GM19328 (cell line): ENCODE data around the gene POLDIP2.

ENCODE experiments used
- ATAC-seq: cut with Tn5 transposase; IDR thresholded peaks from one replicate; pipeline ENCODE4 v1.9.1; 2021; ENCODE audit warnings: mild to moderate bottlenecking, moderate library complexity; ENCODE audit not compliant: unreplicated experiment

The POLDIP2 gene

DNA sequence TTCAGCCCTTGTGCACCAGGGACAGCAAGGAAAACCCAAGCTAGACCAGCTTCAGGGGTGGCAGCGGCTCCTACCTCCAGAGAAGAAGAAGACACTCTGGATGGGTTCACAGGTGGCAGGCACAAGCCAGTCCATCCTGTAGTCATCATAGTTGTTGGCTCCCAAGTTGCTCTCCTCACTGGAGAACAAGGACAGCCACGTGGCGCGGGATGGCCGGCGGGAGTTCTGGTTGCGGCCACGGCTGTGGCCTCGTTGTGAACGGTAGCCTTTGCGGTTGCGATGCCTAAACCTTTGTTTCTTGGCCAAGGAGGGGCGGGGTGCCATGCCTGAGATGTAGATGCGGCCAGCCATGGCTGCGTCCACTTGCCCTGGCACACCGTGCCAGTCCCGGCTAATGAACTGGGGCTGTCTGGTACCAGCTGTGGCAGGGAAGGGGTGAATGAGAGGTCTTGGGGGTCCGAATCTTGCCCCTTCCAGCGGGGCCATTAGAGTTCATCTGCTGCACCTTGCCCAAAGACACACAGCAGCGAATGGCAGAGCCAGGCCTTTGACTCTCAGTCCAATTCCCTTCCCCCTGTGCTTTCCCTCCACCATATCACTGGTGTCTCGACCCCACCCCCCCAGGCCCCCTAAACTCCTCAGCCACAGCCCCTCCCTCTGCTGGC is 10.4 kb upstream of the POLDIP2 start:
- no peak for ATAC-seq

- no peak for ATAC-seq
These were observed 9.3 kb upstream of the POLDIP2 start for GRCh38 chr17:28366605-28367004.

DNA sequence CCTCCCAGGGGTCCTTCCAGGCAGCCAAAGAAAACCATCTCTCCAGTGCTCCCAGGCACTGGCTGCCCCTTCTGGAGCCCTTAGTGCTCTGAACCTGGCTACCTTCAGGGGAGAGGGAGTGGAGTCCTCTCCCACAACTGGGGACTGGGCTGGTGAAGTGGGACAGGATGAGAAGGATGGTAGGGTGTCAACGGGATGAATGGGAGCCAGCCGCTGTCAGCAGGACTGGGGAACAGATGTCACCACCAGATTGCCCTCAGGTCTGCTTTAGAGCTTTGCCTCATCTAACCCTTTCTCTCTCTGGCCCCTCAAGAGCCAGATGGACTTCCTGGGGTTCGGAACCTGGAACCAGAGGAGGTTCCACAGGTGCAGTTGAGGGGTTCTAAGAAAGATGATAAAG is 8.2 kb upstream of the POLDIP2 start:
- no peak for ATAC-seq

DNA sequence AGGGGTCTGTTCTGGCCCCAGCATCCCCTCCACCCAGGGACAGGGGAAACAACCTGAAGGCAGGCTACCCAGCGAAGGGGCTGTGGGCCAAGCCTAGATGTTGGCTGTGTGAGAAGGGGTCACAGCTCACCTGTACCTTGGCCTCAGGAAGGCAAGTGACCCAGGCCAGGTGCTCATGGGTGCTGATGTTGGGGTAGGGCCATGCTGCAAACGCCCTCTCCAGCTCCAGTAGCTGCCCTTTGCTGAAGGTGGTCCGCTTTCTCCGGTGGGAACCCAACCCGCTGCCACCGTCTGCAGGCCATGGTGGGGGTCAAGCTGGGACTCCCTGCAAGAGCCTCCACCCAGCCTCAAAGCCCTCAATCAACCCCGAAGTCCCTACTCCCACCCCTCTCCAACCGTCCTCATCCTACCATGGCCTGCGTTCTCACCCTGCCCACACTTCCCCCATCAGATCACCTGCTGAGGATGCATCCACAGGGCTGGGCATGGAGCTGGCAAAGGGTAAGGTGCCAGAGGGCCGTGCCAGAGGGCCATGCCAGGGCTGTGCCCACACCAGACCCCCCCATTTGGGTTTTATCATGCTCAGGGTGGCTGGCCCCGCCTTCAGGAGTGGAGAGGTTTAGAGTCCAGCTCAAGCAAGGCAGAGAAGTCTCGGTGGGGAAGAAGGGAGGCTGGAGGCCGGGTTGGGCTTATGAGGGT is 7.5 kb upstream of the POLDIP2 start, which contains the start of gene SEBOX:
TSS of gene SEBOX (minus strand) at position 535 of the 699 bp plus-strand sequence. CDS start at position 487, 48 bp downstream.
- no peak for ATAC-seq

DNA sequence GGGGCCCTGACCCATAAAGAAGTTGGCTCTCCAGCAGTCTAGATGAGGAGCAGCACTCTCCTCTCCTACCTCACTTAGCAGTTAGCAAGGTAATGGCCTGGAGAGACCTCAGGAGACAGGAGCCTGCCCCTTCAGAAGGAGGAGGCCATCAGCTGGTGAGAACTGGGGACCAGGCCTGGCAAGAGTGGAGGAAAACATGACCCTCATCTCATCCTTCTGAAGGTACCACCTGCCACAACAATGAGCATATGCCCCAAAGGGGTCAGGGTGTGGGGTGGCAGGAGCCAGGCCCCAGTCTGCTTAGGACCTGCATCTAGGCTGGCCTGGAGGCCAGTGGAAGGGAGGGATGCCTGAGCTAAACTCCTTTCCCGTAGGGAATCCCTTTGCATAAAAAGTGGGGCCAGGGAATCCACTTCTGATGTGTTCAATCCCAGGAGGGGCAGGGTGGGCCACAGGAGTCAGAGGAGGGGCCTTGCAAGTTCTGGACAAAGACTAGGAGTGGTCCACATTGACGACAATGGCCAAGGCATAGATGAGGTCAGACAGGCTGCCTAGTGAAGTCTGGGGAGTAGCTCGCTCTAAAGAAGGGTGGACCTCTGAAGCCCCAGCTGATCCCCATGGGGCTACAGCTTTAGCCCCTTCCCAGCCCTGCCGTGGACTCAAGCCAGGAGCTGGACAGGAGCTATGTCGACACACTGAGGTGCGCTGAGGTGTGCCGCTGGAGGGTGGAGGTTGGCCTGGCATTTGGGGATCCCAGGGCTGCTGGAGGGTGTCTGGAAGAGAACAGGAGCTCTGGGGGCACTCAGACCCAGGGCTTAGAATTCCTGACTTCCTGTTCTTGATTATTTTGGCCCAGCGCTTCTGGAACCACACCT is 6.7 kb upstream of the POLDIP2 start:
- ATAC-seq: no peak

GRCh38 chr17:28363186-28363585 is 5.9 kb upstream of the POLDIP2 start:
- ATAC-seq: no peak

DNA sequence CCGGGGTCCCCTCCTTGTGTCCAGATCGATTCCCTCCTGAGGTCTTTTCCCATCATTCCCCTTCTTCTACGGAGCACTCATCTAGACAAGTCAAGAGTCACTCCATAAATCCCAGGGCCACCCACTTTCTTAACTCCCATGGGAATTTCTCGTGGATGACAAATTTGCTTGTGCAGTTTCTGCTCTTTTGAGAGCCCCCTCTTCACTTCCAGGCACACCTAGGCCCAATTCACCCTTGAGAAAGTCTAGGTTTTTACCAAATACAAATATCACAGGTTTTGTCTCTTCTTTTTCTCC is 522 bp upstream of the POLDIP2 start:
- no peak for ATAC-seq

DNA sequence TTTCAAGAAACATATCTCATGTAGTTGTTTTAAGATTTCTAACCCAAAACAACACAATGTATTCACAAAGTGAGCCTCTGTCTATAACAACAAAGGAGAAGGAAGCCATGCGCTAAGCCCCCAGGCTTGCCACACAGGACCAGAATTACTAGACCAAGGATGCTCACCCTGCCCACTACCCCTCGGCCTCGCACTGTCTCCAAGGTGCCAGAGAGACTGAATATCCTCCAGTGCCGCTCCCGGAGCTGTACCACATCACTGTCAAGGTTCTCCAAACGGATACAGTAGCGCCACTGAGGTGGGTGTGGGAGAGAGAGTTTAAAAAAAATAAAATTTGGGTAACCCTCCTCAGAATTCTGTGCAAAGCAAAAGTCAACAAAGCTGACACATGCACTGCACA is 7.1 kb downstream of the POLDIP2 start:
- ATAC-seq: no peak

GRCh38 chr17:28348979-28349378 is 8.3 kb downstream of the POLDIP2 start:
- no peak for ATAC-seq

DNA sequence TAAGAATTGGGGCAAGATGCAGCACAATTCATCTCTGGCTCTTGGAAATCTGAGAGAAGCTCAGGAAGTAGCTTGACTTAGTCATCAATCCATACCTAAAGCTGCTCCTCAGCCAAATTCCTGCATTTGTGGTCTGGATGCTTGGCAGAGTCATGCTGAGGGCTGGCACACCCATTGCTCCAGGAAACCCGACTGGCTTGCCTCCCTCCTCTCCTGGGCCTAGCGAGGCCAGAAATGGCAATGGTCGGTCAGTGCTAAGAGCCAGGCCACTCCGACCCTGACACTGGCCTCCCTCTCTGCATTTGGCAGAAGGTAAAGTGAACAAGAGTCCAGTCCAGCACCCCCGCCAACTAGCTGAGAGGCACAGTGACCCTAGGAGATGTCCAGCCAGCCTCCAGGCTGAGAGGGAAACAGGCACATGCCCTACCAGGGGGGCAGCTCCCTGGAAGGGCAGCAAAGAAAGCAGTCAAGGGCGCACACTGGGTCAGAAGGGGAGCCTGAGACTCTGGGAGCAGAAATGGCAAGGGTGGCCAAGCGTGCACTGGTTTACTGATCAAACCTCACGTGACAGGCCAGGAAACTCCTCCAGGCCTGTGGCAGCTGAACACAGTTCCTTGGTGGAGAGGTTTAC is 10.0 kb downstream of the POLDIP2 start:
- ATAC-seq: no peak

DNA sequence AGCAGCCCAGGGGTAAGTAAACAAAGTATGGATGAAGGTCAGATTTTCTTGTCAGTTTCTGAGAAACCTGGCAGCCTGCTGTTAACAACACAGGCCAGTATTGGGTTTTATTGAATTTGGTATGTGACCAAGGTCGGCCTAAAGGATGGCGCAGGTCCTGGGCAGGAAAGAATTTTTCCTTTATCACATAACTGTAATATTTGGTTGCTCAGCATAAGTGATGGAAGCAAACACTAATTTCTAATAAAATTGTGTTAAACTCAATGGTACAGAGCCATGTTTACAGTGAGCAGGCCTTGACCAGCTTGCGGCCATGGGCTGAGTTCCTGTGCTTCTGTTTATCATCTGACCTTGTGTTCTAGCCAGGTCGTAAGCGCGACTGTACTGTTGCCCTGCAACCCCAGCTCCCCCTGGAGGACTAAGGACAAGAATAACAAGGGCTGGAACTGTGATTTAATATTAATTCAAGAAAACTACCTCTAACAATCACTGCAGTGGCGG is 10.5 kb downstream of the POLDIP2 start:
- ATAC-seq: no peak

DNA sequence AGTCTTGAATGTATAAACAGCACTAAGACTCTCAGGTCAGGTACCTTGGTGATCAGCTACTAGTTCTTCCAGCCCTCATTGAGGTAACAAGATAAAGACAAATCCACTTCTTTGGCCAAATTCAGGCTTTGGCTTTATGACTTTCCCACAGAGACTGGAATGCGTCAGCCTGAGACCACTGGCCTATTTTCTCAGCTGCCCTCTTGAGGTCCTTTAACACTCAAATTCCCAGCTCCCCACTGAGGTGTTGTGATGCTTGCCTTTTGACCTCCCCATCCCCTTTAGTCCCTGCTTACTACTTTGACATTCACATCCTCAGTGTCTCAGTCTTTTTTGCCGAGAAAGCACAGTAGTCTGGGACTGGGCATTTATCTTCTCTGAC is 11.1 kb downstream of the POLDIP2 start:
- no peak for ATAC-seq

DNA sequence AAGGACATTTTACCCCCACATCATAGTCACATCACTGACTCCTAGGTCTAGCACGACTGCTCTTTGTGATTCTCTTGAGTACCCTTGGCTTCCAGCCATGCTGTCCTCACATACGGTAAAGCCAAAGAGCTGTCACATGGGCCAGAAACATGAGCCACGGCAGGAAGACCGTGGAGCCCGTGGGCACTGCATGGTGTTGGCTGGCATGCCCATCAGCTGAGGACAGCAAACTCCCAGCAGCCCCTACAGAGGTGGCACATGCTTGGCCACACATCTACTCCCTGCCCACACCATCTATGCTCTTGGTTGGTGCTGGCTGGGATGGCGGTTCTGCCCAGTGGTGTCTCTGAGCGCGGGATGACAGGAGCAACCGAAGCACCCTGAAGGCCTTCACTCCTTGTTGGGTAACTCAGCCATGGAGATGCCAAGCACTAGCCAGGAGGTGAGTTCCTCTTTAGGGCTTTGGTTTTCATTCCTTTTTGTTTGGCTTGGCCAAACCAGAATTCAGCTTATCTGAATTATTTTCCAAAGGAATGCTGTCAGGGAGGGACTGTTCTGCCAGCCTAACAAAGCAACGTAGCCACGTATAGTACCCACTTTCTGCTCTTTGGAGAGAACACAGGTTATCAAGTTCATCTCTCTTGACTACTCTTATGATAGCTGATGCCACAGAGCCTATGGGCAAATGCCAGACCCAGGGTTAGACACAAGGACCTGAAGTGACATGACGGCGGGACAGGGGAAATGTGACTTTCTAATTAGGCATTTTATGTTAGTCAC is 11.7 kb downstream of the POLDIP2 start:
- ATAC-seq: no peak

DNA sequence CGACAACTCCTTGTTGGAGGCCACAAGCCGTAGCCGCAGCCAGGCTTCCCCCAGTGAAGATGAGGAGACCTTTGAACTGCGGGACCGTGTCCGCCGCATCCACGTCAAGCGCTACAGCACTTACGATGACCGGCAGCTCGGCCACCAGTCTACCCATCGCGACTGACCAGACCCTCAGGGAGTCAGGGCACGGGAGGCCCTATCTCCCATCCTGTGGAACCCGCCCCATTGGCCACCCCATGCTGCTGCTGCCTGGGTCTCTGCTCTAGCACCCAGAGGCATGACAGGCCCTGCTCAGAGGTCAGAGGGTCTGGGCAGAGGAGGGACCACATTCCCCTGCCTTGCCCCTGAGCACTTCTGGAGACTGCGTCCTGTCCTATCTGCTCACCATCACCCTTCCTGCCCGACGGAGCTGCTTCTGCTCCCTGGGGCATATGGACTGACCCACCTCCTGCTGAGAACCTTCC is 12.9 kb downstream of the POLDIP2 start:
- ATAC-seq: no peak

DNA sequence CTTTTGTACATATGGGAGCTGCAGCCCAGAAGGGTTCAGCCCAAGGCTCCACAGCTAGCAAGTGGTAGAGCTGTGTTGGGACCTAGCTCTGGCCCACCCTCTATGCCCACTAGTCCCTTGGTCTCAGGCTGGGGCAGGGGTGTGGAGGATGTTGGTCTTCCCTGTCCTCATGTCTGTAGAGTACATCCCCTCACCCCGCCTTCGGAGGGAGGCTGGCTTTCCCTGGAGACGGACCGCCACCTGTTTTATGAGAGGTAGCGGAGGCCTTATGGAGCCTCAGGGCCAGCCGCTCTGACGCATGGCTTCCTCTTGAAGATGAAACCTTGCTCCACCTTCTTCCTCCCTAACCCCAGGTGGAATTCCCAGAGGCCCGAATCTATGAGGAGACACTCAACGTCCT is 13.3 kb downstream of the POLDIP2 start:
- no peak for ATAC-seq

GRCh38 chr17:28343491-28343932 is 13.8 kb downstream of the POLDIP2 start:
- ATAC-seq: no peak

DNA sequence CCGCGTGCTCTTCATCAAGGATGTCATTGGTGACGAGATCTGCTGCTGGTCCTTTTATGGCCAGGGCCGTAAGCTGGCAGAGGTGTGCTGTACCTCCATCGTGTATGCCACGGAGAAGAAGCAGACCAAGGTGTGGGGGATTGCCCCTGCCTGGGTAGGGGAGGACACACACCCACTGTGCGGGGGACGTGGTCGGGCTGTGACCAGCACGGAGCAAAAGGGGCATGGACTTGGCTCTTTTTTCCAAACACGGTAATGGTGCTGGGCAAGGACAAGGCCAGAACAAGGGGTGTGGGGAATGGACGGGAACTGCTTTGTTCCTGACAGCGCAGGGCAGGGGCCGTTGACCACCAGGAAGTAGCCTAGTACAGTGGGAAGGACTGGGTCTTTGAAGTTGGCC is 15.0 kb downstream of the POLDIP2 start:
- no peak for ATAC-seq

DNA sequence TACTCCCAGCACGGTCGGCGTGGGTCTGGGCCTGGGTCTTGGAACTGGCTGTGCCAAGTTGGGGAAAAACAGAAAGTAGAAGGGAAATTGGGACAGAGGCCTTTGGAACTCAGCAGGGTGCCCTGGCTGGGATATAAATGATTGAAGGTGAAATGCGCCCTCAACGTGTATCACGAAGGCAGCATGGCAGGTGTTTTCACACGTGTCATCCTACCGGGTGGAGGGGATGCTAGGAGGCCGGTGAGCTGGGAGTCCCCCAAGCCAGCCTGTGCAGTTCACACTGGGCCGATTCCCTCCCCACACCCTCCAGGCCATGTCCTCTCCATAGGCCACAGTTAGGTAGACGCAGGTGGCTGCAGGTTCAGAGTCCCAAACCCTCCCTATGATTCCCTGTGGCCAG is 15.8 kb downstream of the POLDIP2 start:
- ATAC-seq: no peak

- ATAC-seq: no peak
These were observed 17.0 kb downstream of the POLDIP2 start for GRCh38 chr17:28340374-28340773.

DNA sequence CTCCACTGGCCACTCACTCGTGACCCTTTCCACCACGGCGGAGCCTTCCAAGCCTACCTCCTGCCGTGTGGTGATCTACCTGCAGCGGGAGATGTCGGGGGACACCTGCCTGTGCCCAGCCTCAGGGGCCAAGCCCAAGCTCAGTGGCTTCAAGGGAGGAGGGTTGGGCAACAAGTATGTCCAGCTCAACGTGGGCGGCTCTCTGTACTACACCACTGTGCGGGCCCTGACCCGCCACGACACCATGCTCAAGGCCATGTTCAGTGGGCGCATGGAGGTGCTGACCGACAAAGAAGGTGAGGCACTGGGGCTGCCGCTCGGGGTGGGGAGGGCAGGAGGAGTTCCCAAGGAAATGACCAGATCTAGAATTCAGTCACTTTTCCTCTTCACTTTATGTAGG is 17.9 kb downstream of the POLDIP2 start:
- no peak for ATAC-seq
